ENCODE results near the gene ZNF414. TPM values are rescaled to one million over a fixed set of nuclear protein-coding genes. Genes with fewer than 3 reads are reported as not detected.

ZNF414 gene
- total and polyA plus RNA-seq, 9 of the 15 experiments (the other 6 are each of a cell fraction or from before 2014, with no cell fraction given), result 0.03 to 27.2 (median 2.2) TPM; not detected in 2

DNA sequence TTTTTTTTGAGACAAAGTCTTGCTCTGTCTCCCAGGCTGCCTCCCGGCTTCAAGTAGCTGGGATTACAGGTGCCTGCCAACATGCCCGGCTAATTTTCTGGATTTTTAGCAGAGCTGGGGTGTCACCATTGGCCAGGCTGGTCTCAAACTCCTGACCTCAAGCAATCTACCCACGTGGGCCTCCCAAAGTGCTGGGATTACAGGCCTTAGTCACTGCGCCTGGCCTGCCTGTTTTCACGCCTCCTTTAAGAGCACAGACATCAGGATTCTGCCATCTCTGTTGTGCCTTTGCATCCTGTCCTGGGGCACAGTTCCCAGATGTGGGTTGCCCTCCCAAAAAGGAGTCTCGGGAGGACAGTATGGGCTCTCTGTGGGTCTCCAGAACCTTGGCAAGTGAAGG, 9.0 kb downstream of the ZNF414 start:
- BruUV-seq (replicated peaks), result no TSS peak
- no peak for FAIRE-seq
- no peaks in the 10 kb centered on the region for H3K36me3 ChIP-seq (ENCODE audit: control insufficient read depth, insufficient read depth, low read length)
- ChIA-PET POLR2A (interaction anchor here (0.6 to 2.6 kb wide), 3 partner anchors 9 to 35 kb away, joined by 3 to 10 read pairs (median 3); partner anchors contain the start of gene ZNF414), CTCF (ENCODE audit: low intra/inter-chr PET ratio) (interaction anchor here (0.6 kb wide), 1 partner anchor 74 kb away, joined by 5 read pairs; no protein-coding TSS in a partner anchor)
- H3K9me3 ChIP-seq (replicated peaks; ENCODE audit: control insufficient read depth, insufficient read depth, low read depth, low read length), result no peaks in the 10 kb centered on the region
- H3K4me3 ChIP-seq, result no peak overlapping the region
- in situ Hi-C loops (cut with MboI), result no loop called here
- DNase-seq (ENCODE audit: extremely low read depth in 1 of 4, low spot score in 3 of 4), result no peak
- no peak overlapping the region for H2AFZ ChIP-seq (ENCODE audit: low read depth, low read length)
- no peak overlapping the region for H3K27ac ChIP-seq (ENCODE audit: extremely low read depth, low read depth, low read length)
- no peaks in the 10 kb centered on the region for H3K27me3 ChIP-seq (ENCODE audit: control insufficient read depth in 2 of 2, insufficient read depth in 2 of 2, low read length in 2 of 2)
- 0 out of 4 replicates have a peak overlapping the region, but pooled peaks of 1 of the 2 experiments have one; percentile 52 for H3K9ac ChIP-seq (ENCODE audit: insufficient read depth in 1 of 2, low read depth in 2 of 2, low read length in 2 of 2)
- H3K9me1 ChIP-seq (ENCODE audit: control insufficient read depth, insufficient read depth, low read length), result no peaks in the 10 kb centered on the region
- no peaks in the 10 kb centered on the region for H3K79me2 ChIP-seq (ENCODE audit: control insufficient read depth, insufficient read depth, low read length)
- intact Hi-C loops (cut with micrococcal nuclease), result loop anchor here (5.0 kb wide), 1 partner anchor 153 kb away; no protein-coding TSS in a partner anchor
- H3K4me1 ChIP-seq (replicated peaks in 1 of 2; ENCODE audit: control insufficient read depth in 2 of 2, insufficient read depth in 2 of 2, low read length in 2 of 2), result peaks cover 12 to 51% of the 10 kb centered on the region in 2 experiments; a peak in 4 of 5 replicates
- no peak overlapping the region for H3K4me2 ChIP-seq (ENCODE audit: insufficient read depth, low read length)
- H4K20me1 ChIP-seq (replicated peaks; ENCODE audit: control insufficient read depth, insufficient read depth, low read length), result no peaks in the 10 kb centered on the region
- 66% methylated on average over 6 of the region's 6 CpGs for WGBS (ENCODE audit: insufficient coverage, low coverage, missing lambda C conversion rate)
- ATAC-seq, result no peak
- TF ChIP-seq E2F6 (IDR thresholded peaks at IDR 0.05; ENCODE audit: borderline replicate concordance in 1 of 2, extremely low read depth in 1 of 2, insufficient read depth in 1 of 2, insufficient read length in 1 of 2, low read depth in 1 of 2, low read length in 1 of 2, poor library complexity in 1 of 2, severe bottlenecking in 1 of 2), result peak in 1 of 2 experiments; percentile 39
- no peak for TF ChIP-seq SRF (CRISPR knock-in tag; IDR thresholded peaks at IDR 0.05)
- peak; percentile 47; the same call in 1 of the 2 replicates for TF ChIP-seq MGA (IDR thresholded peaks at IDR 0.05)
- TF ChIP-seq, protein P1, sequence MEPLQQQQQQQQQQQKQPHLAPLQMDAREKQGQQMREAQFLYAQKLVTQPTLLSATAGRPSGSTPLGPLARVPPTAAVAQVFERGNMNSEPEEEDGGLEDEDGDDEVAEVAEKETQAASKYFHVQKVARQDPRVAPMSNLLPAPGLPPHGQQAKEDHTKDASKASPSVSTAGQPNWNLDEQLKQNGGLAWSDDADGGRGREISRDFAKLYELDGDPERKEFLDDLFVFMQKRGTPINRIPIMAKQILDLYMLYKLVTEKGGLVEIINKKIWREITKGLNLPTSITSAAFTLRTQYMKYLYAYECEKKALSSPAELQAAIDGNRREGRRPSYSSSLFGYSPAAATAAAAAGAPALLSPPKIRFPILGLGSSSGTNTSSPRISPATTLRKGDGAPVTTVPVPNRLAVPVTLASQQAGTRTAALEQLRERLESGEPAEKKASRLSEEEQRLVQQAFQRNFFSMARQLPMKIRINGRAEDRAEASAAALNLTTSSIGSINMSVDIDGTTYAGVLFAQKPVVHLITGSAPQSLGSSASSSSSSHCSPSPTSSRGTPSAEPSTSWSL (CRISPR knock-in tag; IDR thresholded peaks at IDR 0.05; ENCODE audit: borderline replicate concordance), result no peak
- peak; percentile 37; the same call in 1 of the 2 replicates for TF ChIP-seq USF1 (CRISPR knock-in tag; IDR thresholded peaks at IDR 0.05)

All from K562 (cell line).